Measurements from ENCODE around the gene JDP2.

JDP2 gene

DNA sequence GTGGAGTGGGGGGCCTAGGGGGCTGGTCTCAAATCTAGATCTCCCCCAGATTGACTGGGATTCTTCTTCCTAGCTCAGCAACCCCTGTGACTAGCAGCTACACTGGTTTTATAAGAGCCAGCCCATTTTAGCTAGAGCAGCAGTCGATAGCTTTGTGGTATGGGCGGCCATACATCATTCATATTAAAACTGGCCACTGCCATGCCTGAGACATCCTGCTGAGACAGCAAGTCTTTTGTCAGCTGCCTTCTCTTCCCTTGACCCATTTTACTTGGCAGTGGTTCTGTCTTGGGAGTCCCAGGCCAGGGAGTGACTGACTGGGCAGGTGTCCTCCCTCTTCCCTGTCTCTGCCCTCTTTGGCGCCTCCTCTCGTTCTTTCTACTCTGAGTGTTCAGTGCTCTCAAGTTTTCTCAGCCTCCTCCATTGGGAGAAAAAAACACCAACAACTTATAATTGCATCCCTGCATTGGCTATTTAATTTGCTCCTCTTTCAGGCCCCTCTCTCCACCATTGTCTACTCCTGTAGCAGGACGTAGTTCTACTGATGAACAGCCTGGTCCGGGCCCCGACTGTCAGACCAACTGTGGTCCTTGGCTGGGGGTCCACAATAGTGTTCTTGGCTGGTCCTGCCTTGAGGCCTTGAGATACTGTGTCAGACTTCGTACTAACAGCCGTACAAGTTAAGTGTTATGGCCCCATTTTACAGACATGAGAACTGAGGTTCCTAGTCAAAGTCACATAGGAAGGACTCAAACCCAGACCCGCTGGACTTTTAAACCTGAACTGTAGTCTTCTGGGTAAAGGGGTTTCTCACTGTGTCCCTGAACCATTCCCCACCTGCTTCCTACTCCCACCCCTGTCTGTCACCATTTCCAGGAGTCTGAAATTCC lies 18.3 kb upstream of the JDP2 start:
- no peak for DNase-seq (ENCODE audit: extremely low read depth, low read depth)
- TF ChIP-seq, protein P1, sequence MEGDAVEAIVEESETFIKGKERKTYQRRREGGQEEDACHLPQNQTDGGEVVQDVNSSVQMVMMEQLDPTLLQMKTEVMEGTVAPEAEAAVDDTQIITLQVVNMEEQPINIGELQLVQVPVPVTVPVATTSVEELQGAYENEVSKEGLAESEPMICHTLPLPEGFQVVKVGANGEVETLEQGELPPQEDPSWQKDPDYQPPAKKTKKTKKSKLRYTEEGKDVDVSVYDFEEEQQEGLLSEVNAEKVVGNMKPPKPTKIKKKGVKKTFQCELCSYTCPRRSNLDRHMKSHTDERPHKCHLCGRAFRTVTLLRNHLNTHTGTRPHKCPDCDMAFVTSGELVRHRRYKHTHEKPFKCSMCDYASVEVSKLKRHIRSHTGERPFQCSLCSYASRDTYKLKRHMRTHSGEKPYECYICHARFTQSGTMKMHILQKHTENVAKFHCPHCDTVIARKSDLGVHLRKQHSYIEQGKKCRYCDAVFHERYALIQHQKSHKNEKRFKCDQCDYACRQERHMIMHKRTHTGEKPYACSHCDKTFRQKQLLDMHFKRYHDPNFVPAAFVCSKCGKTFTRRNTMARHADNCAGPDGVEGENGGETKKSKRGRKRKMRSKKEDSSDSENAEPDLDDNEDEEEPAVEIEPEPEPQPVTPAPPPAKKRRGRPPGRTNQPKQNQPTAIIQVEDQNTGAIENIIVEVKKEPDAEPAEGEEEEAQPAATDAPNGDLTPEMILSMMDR (IDR thresholded peaks at IDR 0.05; ENCODE audit: low read depth, low read length) = no peak

DNA sequence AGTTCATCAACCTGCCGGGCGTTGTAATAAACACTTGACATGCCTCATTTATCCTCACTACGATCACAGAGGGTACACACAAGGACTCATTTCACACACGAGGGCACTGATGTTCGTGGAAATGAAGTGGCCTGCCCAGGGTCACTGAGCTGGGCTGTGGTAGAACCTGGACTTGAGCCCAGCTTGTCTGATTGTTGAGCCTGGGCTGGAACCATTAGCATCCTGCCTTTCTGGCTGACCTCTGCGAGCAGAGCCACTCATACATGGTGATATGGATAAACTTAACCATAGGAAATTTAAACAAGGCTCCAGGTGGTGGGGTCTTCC lies 16.6 kb upstream of the JDP2 start:
- TF ChIP-seq, protein P1 (IDR thresholded peaks at IDR 0.05; ENCODE audit: low read depth, low read length) = no peak
- DNase-seq (ENCODE audit: extremely low read depth, low read depth) = no peak

DNA sequence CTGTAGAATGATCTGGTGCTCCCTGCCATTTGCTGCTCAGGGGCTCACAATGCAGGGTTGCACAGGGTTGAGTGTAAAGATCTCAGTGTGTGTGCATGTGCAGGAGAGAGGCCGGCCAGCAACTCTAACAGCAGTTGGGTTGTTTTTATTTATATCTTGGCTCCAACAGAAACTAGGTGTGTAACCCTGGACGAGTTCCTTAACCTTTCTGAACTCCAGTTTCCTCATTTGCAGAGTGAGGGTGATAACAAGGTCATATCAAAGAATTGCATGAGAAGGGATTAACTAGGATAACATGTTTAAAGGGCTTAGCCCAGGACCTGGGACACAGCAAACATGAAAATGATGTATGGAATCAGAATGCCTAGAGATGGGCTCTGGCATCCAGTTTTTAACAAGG lies 14.8 kb upstream of the JDP2 start:
- DNase-seq (ENCODE audit: extremely low read depth, low read depth) = no peak
- TF ChIP-seq, protein P1 (IDR thresholded peaks at IDR 0.05; ENCODE audit: low read depth, low read length) = no peak

DNA sequence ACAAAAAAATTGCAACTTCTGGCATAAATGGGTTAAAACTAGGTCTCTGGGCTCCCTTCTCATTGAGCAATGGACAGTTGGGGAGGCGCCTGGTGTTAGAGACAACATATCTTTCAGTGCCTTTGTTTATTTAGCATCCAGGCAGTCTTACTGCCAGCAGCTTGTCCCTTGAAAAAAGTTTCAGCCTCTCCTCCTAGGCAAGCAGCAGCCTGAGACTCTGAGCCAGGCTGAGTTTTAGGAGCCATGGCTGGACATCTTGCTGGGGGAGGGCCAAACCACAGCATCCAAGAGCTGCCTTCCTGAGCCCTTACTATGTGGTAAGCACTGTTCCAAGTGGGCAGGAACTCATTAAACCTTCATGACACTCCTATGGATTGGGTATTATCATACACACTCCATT lies 10.1 kb upstream of the JDP2 start:
- peak; percentile 44 for DNase-seq (ENCODE audit: extremely low read depth, low read depth)
- TF ChIP-seq, protein P1 (IDR thresholded peaks at IDR 0.05; ENCODE audit: low read depth, low read length) = no peak

DNA sequence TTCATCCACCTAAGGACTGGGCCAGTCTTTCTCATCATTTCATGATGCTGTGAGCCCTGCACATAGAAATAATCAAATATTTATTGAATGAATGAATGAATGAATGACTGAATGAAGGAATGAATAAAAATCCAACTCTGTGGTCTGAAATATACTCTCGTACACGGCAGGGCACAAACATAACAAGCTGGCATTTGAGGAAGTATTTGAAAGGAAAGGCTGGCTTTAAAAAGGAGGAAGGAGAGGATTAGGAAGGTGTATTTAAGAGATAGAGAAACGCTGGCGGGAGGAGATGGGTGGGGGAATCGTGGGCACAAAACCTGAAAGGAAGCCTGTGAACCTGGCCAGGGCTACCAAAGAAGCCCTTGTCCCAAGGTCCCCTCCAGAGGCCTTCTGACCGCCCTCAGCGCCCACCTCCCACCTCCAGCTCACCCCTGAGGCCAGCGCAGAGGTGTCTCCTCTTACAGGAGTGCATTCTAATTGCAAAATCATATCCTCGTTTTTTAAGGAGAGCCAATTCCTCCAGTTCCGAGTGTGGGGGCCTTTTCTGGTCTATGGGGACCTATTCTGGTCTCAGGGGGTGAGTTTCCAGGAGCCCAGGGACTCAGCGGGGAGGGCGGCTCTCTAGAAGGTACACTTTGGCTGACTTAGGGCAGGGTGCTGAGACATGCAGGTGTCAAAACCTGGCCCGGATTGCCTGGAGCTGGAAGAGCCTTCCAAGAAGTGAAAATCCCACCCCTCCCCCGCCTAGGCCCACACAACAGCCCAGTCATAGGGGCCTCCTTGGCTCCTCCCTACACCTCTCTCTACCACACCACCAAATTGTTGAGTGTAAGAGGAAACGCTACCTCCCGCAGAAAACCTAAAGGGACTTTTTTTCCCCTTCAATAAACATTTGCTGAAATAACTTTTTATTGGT lies 8.7 kb upstream of the JDP2 start:
- TF ChIP-seq, protein P1 (IDR thresholded peaks at IDR 0.05; ENCODE audit: low read depth, low read length) = no peak
- no peak for DNase-seq (ENCODE audit: extremely low read depth, low read depth)

DNA sequence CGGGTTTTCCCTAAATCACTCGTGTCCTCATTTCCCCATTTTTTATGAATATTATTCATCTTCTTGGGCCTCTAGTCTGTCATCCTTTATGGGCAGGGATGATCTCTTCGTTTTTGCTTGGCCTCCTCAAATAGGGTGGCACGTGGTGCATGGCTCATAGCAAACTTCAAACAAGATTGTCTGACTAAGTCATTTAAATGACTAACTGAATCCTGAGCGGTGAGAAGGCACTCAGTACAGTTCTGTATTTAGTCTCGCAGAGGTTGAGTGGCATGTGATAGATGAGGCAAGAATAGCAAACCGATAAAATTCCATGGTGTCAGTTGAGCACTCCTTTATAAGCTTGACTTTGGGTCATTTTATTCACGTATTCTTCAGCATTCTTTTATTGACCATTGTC lies 5.7 kb upstream of the JDP2 start:
- DNase-seq (ENCODE audit: extremely low read depth, low read depth) = no peak
- TF ChIP-seq, protein P1 (IDR thresholded peaks at IDR 0.05; ENCODE audit: low read depth, low read length) = no peak

DNA sequence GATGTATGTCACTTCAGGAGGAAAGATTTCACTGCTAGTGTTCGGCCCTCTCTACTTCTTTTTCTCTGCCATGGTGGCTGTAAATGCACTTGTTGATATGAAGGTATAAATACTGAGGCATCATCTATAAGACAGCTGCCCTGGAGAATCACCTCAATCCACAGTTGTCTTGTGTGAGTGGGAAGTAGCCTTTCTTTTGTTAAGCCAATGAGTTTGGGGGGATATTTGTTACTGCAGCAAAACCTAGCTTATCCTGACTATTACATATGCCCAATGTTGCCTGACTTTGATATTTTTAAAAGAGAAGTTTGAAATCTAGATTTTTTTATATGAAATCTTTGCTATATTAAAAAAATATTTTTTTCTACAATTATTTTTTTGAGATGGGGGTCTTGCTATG lies 3.3 kb upstream of the JDP2 start:
- TF ChIP-seq, protein P1 (IDR thresholded peaks at IDR 0.05; ENCODE audit: low read depth, low read length) = no peak
- DNase-seq (ENCODE audit: extremely low read depth, low read depth) = no peak

Data from AG09319 (cell line).